HEK293T (cell line): ENCODE data around the gene ANO2.

Experiments
- ARNT ChIP-seq: fragments of 450-650 bp; IDR thresholded peaks from 2 replicates; pipeline ENCODE4 v1.6.1; 2017; ENCODE audit warnings: mild to moderate bottlenecking
- BHLHE40 ChIP-seq: fragments of 450-650 bp; IDR thresholded peaks from 2 replicates; pipeline ENCODE4 v1.6.1; 2016; ENCODE audit warnings: mild to moderate bottlenecking, moderate library complexity, borderline replicate concordance
- CTBP1 ChIP-seq: fragments of 450-650 bp; IDR thresholded peaks from 2 replicates; pipeline ENCODE4 v1.6.1; 2016; ENCODE audit warnings: borderline replicate concordance
- ELF4 ChIP-seq: fragments of 450-650 bp; IDR thresholded peaks from 2 replicates; pipeline ENCODE4 v1.6.1; 2017; ENCODE audit warnings: antibody characterized with exemption
- HDGF ChIP-seq: fragments of 450-650 bp; IDR thresholded peaks from 2 replicates; pipeline ENCODE4 v1.6.1; 2017; ENCODE audit warnings: antibody characterized with exemption, borderline replicate concordance
- NFRKB ChIP-seq: fragments of 450-650 bp; IDR thresholded peaks from 2 replicates; pipeline ENCODE4 v1.6.1; 2016; ENCODE audit warnings: mild to moderate bottlenecking, moderate library complexity
- SP1 ChIP-seq: fragments of 450-650 bp; IDR thresholded peaks from 2 replicates; pipeline ENCODE4 v1.6.1; 2017
- SUZ12 ChIP-seq: fragments of 450-650 bp; IDR thresholded peaks from 2 replicates; pipeline ENCODE4 v1.6.1; 2016; ENCODE audit warnings: mild to moderate bottlenecking
- TARDBP ChIP-seq: fragments of 450-650 bp; IDR thresholded peaks from 2 replicates; pipeline ENCODE4 v1.6.1; 2016

DNA sequence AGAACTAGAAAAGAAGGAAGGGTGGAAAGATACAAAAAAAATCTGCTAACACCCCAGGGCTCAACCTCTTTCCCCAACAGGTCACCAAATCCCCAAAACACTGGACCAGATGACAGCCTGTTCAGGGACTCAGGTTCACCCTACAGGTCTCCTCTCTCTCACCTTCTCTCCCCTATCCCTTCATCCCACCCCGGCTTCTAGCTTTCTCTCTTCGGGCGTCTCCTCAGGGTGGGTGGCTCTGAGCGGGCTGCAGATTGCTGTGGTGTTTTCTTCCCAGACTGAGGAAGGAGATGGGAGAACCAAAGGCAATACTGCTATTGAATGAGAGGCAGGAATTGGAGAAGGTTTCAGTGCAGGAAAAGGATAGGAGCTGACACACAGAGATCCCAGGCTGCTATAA, 39.3 kb downstream of the ANO2 start:
- TF ChIP-seq HDGF: no peak
- no peak for TF ChIP-seq CTBP1
- no peak for TF ChIP-seq SUZ12
- TF ChIP-seq TARDBP: no peak
- TF ChIP-seq SP1: no peak
- no peak for TF ChIP-seq BHLHE40
- no peak for TF ChIP-seq NFRKB
- TF ChIP-seq ELF4: no peak
- no peak for TF ChIP-seq ARNT
